ENCODE data around the gene SYTL2. TPM values are rescaled to one million over a fixed set of nuclear protein-coding genes. Genes with fewer than 3 reads are reported as not detected.

SYTL2 gene
- total RNA-seq, 1 donor from 2014 or later, result 4.7 TPM

DNA sequence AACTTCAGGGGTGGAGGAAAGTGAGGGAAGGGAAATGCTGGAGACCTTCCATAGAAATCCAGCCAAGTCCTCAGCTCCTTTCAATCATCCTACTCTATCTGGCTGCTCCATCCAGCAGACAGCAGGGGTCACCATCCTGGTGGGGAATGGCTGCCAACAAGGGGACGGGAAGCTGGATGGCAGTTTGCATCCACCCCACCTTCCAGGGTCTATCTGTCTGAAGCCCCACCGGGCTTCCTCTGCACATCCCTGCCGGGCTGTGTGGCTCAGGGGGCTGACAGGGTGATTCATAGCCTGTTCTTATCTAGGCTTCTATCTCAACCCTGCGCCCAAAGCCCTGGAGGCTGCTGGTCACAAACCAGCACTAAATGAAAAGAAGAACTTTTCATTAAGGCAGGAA is 1.1 kb downstream of the SYTL2 start:
- Mint-ChIP-seq H3K4me1 (ENCODE audit: low read depth) (peaks cover 8% of the 10 kb centered on the region), H3K27ac (no peak overlapping the region), H3K9me3 (ENCODE audit: low read depth) (no peaks in the 10 kb centered on the region), H3K27me3 (peaks cover 50% of the 10 kb centered on the region), H3K36me3 (ENCODE audit: insufficient read depth) (no peaks in the 10 kb centered on the region), H3K4me3 (ENCODE audit: low read depth) (peak overlapping the region; percentile 68)
- no peak for DNase-seq (ENCODE audit: low spot score, unreplicated experiment)
- TF ChIP-seq, protein P1, sequence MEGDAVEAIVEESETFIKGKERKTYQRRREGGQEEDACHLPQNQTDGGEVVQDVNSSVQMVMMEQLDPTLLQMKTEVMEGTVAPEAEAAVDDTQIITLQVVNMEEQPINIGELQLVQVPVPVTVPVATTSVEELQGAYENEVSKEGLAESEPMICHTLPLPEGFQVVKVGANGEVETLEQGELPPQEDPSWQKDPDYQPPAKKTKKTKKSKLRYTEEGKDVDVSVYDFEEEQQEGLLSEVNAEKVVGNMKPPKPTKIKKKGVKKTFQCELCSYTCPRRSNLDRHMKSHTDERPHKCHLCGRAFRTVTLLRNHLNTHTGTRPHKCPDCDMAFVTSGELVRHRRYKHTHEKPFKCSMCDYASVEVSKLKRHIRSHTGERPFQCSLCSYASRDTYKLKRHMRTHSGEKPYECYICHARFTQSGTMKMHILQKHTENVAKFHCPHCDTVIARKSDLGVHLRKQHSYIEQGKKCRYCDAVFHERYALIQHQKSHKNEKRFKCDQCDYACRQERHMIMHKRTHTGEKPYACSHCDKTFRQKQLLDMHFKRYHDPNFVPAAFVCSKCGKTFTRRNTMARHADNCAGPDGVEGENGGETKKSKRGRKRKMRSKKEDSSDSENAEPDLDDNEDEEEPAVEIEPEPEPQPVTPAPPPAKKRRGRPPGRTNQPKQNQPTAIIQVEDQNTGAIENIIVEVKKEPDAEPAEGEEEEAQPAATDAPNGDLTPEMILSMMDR (IDR thresholded peaks at IDR 0.05; ENCODE audit: unreplicated experiment), result peak; percentile 16

- no peak for DNase-seq (ENCODE audit: low spot score, unreplicated experiment)
- no peaks in the 10 kb centered on the region for H3K9me3 Mint-ChIP-seq (ENCODE audit: low read depth)
- H3K4me3 Mint-ChIP-seq (ENCODE audit: low read depth), result no peak overlapping the region
- peaks cover 8% of the 10 kb centered on the region for H3K4me1 Mint-ChIP-seq (ENCODE audit: low read depth)
- TF ChIP-seq, protein P1 (IDR thresholded peaks at IDR 0.05; ENCODE audit: unreplicated experiment), result no peak
- no peaks in the 10 kb centered on the region for H3K36me3 Mint-ChIP-seq (ENCODE audit: insufficient read depth)
- H3K27me3 Mint-ChIP-seq, result peaks cover 50% of the 10 kb centered on the region
- H3K27ac Mint-ChIP-seq, result no peak overlapping the region
Observed at GRCh38 chr11:85809191-85809590, 1.8 kb downstream of the SYTL2 start.

GRCh38 chr11:85806876-85807275 is 4.1 kb downstream of the SYTL2 start:
- no peaks in the 10 kb centered on the region for H3K36me3 Mint-ChIP-seq (ENCODE audit: insufficient read depth)
- H3K27ac Mint-ChIP-seq, result no peak overlapping the region
- peaks cover 36% of the 10 kb centered on the region for H3K27me3 Mint-ChIP-seq
- no peak overlapping the region for H3K4me3 Mint-ChIP-seq (ENCODE audit: low read depth)
- H3K9me3 Mint-ChIP-seq (ENCODE audit: low read depth), result no peaks in the 10 kb centered on the region
- no peak for DNase-seq (ENCODE audit: low spot score, unreplicated experiment)
- TF ChIP-seq, protein P1 (IDR thresholded peaks at IDR 0.05; ENCODE audit: unreplicated experiment), result no peak
- peaks cover 8% of the 10 kb centered on the region for H3K4me1 Mint-ChIP-seq (ENCODE audit: low read depth)

DNA sequence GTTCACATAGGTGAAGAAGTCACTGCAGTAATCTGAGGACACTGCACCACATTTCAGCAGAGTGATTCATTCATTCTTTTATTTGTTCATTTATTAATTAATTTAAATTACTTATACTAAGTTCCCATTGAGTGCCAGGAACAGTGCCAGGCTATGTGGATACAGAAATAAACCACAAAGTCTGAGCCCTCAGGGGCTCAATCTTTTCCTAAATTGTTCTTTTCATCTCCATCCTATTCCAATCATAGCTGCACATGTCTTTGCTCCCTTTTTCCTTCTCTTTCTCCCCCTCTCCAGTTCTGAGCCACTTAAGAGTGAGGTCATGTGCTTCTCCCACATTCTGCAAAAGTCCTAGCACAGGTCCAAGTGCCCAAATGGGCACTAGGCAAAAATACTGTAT is 4.9 kb downstream of the SYTL2 start:
- no peaks in the 10 kb centered on the region for H3K36me3 Mint-ChIP-seq (ENCODE audit: insufficient read depth)
- H3K27ac Mint-ChIP-seq, result no peak overlapping the region
- H3K4me3 Mint-ChIP-seq (ENCODE audit: low read depth), result no peak overlapping the region
- DNase-seq (ENCODE audit: low spot score, unreplicated experiment), result no peak
- no peaks in the 10 kb centered on the region for H3K9me3 Mint-ChIP-seq (ENCODE audit: low read depth)
- peaks cover 30% of the 10 kb centered on the region for H3K27me3 Mint-ChIP-seq
- H3K4me1 Mint-ChIP-seq (ENCODE audit: low read depth), result peaks cover 6% of the 10 kb centered on the region
- TF ChIP-seq, protein P1 (IDR thresholded peaks at IDR 0.05; ENCODE audit: unreplicated experiment), result no peak

DNA sequence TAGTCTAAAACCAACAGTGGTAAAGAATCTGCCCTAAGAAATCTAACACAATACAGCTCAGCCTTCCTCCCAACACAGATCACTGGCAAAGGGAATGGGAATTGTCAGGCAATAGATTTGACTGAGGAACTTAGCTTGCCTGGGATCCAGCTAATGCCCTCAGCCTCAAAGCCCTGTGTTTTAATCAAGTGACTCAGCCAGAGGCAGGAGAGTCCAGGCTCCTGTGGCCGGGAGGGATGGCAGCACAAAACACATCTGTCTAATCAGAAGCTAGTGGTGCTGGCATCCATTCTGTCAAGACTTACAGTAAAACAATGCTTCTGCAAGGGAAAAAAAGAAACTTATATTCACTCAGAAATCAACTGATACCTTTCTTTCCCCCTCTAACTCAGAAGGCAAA is 5.6 kb downstream of the SYTL2 start:
- H3K27me3 Mint-ChIP-seq, result peaks cover 31% of the 10 kb centered on the region
- TF ChIP-seq, protein P1 (IDR thresholded peaks at IDR 0.05; ENCODE audit: unreplicated experiment), result no peak
- DNase-seq (ENCODE audit: low spot score, unreplicated experiment), result no peak
- H3K36me3 Mint-ChIP-seq (ENCODE audit: insufficient read depth), result no peaks in the 10 kb centered on the region
- no peaks in the 10 kb centered on the region for H3K9me3 Mint-ChIP-seq (ENCODE audit: low read depth)
- peaks cover 4% of the 10 kb centered on the region for H3K4me1 Mint-ChIP-seq (ENCODE audit: low read depth)
- H3K4me3 Mint-ChIP-seq (ENCODE audit: low read depth), result no peak overlapping the region
- no peak overlapping the region for H3K27ac Mint-ChIP-seq

Measured in progenitor cell of endocrine pancreas (in vitro differentiated cells).